Measurements from ENCODE around the gene PKNOX2. TPM values are rescaled to one million over a fixed set of nuclear protein-coding genes. Genes with fewer than 3 reads are reported as not detected.

The PKNOX2 gene
- total RNA-seq, 1 donor from 2014 or later = 34.9 TPM

DNA sequence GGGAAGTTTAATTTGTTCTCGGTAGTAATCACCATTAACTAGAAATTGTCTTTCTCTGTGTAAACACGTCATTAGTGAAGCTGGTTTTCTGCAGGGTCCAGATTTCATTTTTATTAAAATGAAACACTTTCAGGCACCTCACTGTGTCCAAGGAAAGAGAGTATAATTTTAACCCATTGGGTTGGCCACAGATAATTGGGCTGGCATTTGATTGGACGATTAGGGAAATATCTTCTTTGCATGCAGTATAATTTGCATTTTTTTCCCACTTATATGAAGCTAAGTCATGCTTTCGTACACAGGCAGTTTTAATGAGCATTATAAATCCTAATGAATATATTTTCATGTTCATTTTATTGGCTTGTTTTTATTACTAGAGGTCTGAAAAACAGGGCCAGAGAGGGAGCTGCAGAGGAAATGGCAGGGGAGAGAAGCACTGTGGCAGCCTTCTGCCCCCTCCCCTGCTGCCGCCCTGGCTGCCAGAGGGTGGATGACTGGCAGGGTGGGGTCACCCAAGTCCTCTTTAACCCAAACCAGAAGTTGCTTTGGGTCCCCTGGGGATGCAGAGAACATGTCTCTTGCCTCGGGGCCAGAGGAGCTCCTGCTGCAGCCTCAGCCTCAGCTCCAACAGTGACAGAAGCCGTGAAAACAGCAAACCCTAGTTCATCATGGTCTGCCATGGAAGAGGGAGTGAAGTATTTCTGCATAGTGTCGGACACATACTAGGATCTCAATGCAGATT is 93.9 kb downstream of the PKNOX2 start:
- Mint-ChIP-seq H3K27ac (ENCODE audit: unreplicated experiment) (peak overlapping the region; percentile 79), H3K4me3 (ENCODE audit: unreplicated experiment) (no peak overlapping the region), H3K36me3 (ENCODE audit: low read depth) (peaks cover 3% of the 10 kb centered on the region), H3K9me3 (ENCODE audit: low read depth) (no peaks in the 10 kb centered on the region), H3K27me3 (ENCODE audit: low read depth) (no peaks in the 10 kb centered on the region), H3K4me1 (ENCODE audit: low read depth) (peaks cover 85% of the 10 kb centered on the region)
- DNase-seq (ENCODE audit: low spot score) = no peak
- TF ChIP-seq, protein P1, sequence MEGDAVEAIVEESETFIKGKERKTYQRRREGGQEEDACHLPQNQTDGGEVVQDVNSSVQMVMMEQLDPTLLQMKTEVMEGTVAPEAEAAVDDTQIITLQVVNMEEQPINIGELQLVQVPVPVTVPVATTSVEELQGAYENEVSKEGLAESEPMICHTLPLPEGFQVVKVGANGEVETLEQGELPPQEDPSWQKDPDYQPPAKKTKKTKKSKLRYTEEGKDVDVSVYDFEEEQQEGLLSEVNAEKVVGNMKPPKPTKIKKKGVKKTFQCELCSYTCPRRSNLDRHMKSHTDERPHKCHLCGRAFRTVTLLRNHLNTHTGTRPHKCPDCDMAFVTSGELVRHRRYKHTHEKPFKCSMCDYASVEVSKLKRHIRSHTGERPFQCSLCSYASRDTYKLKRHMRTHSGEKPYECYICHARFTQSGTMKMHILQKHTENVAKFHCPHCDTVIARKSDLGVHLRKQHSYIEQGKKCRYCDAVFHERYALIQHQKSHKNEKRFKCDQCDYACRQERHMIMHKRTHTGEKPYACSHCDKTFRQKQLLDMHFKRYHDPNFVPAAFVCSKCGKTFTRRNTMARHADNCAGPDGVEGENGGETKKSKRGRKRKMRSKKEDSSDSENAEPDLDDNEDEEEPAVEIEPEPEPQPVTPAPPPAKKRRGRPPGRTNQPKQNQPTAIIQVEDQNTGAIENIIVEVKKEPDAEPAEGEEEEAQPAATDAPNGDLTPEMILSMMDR (IDR thresholded peaks at IDR 0.05) = peak; percentile 68

DNA sequence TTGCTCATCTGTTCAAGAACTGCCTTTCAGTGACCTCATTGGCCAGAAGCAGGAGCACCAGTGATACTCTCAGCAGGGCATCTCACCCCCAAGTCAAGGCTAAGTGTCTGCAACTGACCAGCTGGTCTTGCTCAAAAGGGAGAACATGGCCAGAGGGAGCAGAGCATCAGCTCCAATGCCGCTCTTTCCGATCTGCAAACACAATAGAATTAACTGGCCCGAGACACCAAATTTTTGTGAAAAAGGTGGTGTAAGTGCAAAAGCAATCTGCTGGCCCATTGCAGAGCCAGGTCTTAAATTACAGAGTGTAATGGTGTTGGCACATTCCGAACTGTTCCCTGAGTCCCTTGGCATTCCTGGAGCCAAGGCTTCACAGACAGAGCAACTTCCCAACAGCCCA is 97.0 kb downstream of the PKNOX2 start:
- Mint-ChIP-seq H3K4me1 (ENCODE audit: low read depth) (peaks cover 96% of the 10 kb centered on the region), H3K4me3 (ENCODE audit: unreplicated experiment) (peak overlapping the region; percentile 50), H3K36me3 (ENCODE audit: low read depth) (no peaks in the 10 kb centered on the region), H3K27ac (ENCODE audit: unreplicated experiment) (peak overlapping the region; percentile 99), H3K27me3 (ENCODE audit: low read depth) (no peaks in the 10 kb centered on the region), H3K9me3 (ENCODE audit: low read depth) (no peaks in the 10 kb centered on the region)
- no peak for DNase-seq (ENCODE audit: low spot score)
- TF ChIP-seq, protein P1 (IDR thresholded peaks at IDR 0.05) = no peak

DNA sequence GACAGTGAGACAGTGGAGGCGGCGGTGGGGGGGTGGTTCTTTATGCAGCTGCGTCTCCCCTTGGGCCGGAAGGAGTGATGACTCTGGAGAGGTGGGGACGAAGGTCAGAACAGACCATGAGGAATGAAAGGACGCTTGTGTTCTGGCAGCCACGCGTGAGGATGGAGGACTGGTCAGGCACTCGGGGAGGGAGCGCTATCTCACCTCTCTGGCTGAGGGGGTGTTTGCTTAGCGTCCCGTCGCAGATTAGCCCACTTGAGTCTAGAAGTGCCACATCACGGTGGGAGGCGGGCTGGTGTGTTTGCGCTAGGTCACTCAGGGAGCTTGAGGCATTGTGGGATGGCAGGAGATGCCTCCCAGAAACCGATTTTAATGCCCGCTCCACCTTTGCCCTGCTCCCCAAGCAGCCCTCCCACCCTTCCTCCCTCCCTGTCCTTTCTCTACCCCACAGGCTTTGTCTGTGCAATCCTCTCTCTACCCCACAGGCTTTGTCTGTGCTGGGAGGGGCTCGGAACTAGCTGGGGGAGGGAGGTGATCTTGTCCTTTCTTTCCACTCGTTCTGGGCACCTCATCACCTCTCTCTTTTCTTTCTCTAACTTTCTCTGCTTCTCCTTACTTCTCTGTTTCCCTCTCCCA is 97.8 kb downstream of the PKNOX2 start:
- no peak for DNase-seq (ENCODE audit: low spot score)
- Mint-ChIP-seq H3K4me1 (ENCODE audit: low read depth) (peaks cover 96% of the 10 kb centered on the region), H3K36me3 (ENCODE audit: low read depth) (peaks cover 2% of the 10 kb centered on the region), H3K4me3 (ENCODE audit: unreplicated experiment) (peak overlapping the region; percentile 52), H3K27me3 (ENCODE audit: low read depth) (no peaks in the 10 kb centered on the region), H3K27ac (ENCODE audit: unreplicated experiment) (peak overlapping the region; percentile 99), H3K9me3 (ENCODE audit: low read depth) (no peaks in the 10 kb centered on the region)
- TF ChIP-seq, protein P1 (IDR thresholded peaks at IDR 0.05) = no peak

DNA sequence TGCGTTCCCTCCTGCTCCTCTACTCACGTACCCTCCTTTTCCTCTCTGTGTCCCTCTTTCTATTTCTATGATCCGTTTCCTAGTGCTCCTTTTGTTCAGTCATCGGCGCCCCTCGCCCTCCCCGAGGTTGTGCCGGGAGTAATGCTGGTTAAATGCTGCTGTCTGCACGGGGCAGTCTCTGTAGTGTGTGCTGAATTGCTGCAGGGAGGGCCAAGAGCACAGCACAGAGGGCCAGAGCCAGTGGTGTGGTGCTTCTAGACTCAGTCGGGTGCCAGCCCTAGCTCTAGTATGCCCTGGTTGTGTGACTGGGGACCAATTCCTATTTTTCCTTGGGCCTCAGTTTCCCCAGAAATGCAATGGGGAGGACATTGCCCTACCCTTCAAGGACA is 98.3 kb downstream of the PKNOX2 start:
- Mint-ChIP-seq H3K9me3 (ENCODE audit: low read depth) (no peaks in the 10 kb centered on the region), H3K4me1 (ENCODE audit: low read depth) (peaks cover 96% of the 10 kb centered on the region), H3K27ac (ENCODE audit: unreplicated experiment) (peak overlapping the region; percentile 99), H3K36me3 (ENCODE audit: low read depth) (peaks cover 2% of the 10 kb centered on the region), H3K4me3 (ENCODE audit: unreplicated experiment) (peak overlapping the region; percentile 52), H3K27me3 (ENCODE audit: low read depth) (no peaks in the 10 kb centered on the region)
- TF ChIP-seq, protein P1 (IDR thresholded peaks at IDR 0.05) = peak; percentile 45
- no peak for DNase-seq (ENCODE audit: low spot score)

DNA sequence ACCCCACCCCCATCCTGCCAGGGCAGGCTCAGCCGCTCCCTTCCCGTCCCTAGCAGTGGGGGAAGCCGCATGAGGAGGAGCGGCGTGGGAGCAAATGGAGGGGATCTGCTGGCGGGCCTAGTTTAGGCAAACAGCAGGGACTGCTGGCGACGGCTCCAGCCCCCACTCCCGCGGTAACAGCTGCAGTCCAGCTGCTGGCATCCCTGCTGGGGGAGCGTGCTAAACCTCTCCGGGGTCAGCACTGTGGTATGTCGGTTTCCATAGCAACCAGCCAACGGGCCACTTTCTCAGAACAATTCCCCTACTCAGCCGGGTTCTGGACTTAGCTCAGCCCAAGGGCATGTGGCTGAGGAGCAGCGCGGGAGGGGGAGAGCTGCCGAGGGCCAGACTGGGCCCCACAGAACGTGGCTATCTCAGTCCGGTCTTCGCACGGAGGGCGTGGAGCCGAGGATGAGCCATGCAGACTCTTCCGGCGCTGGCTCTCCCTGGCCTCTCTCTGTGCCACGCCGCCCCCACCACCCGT is 98.8 kb downstream of the PKNOX2 start:
- H3K9me3 Mint-ChIP-seq (ENCODE audit: low read depth) = no peaks in the 10 kb centered on the region
- H3K4me3 Mint-ChIP-seq (ENCODE audit: unreplicated experiment) = peak overlapping the region; percentile 18
- peak overlapping the region; percentile 99 for H3K27ac Mint-ChIP-seq (ENCODE audit: unreplicated experiment)
- no peaks in the 10 kb centered on the region for H3K27me3 Mint-ChIP-seq (ENCODE audit: low read depth)
- peak; percentile 100 for DNase-seq (ENCODE audit: low spot score)
- peaks cover 2% of the 10 kb centered on the region for H3K36me3 Mint-ChIP-seq (ENCODE audit: low read depth)
- TF ChIP-seq, protein P1 (IDR thresholded peaks at IDR 0.05) = peak; percentile 6
- peaks cover 96% of the 10 kb centered on the region for H3K4me1 Mint-ChIP-seq (ENCODE audit: low read depth)
